NCI-H146 (cell line): ENCODE data around the gene INTS4.
A peak's percentile ranks its signal among the peaks of the same experiment; 100 is the strongest.
"Not testable (repeated sequence)": the region's sequence is repeated elsewhere in the genome, so short reads cannot be mapped to it uniquely, and the experiment has no call there.

Source experiments
- DNase-seq: peaks from one replicate; lab custom pipeline; 2025; lab: John Stamatoyannopoulos, UW

INTS4 gene

DNA sequence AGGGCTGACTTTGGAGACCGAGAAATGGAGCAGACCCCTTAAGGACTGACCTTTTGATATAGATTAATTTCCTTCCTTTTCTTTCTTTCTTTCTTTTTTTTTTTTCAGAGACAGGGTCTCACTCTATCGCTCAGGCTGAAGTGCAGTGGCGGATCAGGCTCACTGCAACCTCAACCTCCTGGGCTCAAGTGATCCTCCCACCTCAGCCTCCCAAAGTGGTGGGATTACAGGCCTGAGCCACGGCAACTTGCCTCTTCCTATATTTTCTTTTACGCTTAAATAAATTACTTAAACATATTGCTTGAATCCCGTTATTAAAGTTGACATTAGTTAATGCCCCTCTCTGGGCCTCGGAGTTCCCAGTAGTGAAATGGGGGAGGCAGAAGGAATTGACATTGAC is 29.0 kb upstream of the INTS4 start:
- DNase-seq: no peak

DNA sequence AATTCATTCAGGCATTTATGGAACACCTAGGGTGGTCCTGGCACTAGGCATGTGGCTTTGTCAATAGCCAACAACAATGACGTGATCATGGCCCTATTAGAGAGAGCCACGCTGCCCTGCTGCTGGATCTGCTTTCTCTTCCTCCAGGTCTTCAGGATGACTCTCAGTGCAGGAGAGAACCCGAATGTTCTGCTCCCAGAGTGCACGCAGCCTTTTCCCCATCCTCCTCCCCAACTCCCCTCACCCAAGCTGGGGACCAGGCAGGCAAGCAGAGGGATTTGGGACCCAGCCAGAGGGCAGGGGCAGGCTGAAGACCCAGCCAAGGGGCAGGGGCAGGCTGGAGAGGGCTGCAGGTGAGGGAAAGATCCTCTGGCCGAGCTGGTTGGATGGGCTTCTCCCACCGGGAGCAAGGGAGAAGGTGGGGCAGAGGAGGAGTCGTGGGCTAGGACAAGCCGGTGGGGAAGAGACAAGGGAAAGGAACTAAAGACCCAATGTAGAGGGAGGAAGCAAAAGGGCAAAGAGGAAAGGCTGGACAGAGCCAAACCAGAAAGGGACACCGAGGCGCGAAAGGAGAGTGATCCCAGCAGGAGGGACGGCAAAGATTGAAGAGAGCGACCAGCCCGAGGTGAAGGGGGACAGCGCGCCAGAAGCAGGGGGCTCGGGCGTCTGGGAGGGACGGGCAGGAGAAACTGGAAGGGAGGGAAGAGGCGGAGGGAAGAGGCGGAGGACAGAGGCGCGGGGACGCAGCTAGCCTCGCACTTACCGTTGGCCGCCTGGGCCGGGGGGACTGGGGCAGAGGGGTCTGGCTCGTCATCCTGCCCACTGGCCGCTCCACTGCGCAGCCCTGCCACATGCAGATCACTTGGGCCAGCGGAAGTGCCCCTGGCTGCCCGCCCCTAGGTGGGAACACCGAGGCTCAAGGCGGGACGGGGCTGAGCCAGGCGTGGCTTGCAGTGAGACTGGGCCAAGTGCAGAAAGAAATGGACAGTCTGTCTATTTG is 28.2 kb upstream of the INTS4 start, which contains the start of gene KCTD14:
Gene KCTD14, minus strand, starts transcription at position 880 of the 1,000 bp plus-strand sequence. Its CDS starts 27 bp downstream, at position 853.
- DNase-seq: peak; percentile 76

DNA sequence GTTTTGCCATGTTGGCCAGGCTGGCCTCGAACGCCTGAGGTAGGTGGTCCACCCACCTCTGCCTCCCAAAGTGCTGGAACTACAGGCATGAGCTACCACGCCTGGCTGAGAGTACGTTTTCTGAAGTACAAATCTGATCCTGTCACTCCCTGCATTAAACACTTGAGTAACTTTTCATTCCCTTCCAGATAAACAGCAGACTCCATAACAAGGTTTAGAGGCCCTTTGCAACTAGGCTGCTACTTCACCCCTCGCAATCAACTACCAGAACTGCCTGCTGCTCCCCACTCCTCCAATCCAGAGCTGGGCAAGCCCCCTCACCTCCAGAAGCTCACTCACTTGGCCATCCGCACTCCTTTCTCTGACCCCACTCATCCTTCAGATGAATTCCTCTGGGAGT is 27.1 kb upstream of the INTS4 start:
- no peak for DNase-seq

DNA sequence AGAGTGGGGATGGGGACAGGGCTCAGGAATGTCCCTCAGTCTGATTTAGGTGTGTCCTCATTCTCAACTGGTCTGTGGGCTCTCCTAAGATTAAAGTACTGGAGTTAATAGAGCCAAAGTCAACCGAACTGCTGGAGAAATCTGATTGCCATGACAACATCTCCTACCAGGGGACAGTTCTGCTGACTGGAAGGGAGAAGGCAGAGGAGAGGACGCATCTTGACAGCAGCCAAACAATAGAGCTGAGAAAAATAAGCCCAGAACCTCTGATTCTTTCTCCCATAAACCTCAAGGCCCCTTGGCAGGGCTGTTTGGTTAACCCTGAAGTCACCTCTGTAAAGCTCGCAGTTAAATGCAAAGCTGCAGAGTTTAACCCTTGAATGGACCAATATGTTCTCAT is 25.8 kb upstream of the INTS4 start:
- no peak for DNase-seq

DNA sequence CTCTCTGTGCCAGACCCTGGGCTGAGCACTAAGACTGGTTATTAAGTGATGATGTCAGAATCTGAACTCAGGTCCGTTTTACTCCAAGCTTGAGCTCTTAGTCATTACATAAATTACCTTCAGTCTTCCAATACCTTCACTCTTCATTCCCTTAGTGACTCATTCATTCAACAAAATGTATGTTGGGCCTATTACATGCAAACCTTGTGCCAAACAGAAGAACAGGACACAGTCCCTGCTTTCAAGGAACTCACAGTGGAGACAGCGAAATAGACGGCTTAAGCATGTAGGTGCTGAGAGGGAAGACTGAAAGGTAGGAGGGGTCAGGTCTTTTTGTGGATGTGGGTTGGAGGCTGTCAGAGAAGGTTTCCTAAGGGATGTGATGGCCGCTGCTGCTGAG is 25.3 kb upstream of the INTS4 start:
- no peak for DNase-seq

DNA sequence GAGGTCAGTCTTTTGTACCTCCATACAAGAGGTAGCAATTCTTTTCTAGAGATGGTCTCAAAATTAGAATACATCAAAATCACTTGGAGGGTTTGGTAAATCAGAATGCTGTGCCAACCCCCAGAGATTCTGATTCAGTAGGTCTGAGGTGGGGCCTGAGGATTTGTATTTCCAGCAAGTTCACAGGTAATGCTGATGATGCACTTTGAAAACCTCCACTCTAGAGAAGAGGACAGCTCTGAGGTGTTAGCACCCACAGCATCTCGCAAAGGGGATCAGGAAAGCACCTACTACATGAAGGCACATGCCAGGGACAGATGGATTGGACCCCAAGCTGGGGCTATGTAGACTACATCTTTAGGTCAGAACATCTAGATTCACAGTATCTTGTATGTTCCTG is 21.4 kb upstream of the INTS4 start:
- DNase-seq: no peak

DNA sequence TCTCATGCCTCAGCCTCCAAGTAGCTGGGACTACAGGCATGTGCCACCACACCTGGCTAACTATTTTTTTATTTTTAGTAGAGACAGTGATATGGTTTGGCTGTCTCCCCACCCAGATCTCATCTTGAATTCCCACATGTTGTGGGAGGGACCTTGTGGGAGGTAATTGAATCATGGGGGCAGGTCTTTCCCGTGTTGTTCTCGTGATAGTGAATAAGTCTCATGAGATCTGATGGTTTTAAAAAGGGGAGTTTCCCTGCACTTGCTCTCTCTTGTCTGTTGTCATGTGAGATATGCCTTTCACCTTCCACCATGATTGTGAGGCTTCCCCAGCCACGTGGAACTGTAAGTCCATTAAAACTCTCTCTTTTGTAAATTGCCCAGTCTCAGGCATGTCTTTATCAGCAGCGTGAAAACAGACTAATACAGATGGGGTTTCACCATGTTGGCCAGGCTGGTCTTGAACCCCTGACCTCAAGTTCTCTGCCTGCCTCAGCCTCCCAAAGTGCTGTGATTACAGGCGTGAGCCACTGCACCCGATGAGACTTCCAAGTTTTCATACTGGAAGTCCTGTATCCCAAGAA is 20.6 kb upstream of the INTS4 start:
- not testable (repeated sequence) for DNase-seq

DNA sequence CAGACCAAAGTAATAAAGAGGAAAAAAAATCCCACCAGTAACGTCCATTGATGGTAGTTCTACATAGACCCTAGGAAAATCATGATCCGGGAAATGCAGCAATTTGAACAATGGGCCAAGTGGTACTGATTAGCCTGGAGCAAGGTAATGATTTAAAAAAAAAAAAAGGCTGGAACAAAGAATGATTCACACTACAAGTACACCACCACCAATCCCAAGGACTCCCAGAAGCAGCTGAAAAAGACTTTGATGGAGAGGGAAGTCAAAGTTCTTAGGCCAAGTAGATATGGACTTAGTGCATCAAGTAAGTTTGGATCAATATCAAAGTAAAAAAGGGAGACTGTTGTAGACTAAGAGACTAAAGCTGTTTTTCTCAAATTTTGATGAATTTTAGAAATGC is 16.8 kb upstream of the INTS4 start:
- DNase-seq: no peak

DNA sequence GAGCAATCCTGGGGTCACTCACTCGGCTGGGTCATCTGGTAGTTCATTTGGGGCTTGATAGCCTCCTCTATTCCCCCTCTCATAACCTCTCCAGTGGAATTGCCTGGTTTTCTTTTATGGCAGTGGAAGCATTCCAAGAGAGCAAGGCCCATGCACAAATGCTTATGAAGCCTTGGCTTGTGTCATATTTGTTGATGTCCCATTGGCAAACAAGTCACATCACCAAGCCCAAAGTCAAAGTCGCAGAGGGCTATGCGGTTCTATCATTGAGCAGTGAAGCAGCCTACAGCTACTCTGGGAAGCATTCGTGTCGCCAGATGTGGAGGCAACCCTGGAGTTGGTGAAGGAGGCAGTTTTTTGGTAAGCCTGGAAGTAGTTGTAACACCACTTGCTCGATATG is 16.3 kb upstream of the INTS4 start:
- DNase-seq: no peak

DNA sequence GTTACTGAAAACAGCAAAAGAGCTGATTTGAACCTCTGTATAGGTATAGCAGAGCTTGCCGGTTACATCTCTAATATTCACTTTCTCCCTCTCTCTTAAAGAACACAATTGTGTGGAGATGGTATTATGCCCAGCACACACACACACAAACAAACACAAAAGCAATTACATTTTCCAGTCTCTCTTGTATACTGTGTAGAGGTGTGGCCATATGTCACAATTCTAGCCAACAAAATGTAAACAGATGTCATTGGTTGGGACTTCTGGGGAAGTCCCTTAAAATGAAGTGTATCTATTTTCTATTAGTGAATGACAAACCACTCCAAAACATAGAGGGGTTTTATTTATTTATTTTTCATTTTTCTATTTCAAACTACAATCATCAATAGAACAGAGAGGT is 15.8 kb upstream of the INTS4 start:
- DNase-seq: no peak

DNA sequence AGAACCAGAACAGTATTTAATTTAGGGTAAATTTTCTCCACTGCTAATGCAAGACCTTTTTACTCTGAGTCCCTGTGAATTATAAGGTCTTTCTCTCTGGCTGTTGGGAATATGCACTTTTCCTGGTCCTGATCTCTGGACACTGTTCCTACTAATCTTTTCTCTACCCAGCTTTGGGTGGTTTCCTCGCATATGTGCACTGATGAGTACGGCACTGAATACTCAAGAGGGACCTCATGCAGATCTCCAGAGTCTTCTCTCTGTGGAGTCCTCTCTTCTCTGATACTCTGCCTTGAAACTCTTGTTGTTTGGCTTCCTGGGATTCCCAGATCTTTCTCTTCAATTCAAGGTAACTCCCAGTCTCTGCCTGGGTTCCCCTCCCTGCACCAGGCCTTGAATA is 14.6 kb upstream of the INTS4 start:
- DNase-seq: no peak

DNA sequence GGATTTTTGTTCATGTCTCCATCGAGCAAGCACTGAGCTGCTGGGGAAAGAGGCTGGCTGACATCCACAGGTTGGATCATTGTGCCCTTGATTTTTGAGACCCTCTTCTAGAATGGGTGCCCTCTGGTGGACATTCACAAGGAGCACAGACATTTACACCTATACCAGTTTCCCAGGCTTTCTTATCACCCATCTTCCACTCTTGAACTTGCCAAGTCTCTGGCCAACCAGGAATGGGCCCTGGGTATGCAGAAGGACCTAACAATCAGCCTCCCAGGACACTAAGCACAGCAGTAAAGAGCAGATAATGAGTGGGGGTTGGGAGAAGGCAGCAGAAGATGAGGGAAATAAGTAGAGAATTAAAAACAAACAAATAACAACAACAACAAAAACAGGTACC is 5.7 kb upstream of the INTS4 start:
- DNase-seq: peak; percentile 85

DNA sequence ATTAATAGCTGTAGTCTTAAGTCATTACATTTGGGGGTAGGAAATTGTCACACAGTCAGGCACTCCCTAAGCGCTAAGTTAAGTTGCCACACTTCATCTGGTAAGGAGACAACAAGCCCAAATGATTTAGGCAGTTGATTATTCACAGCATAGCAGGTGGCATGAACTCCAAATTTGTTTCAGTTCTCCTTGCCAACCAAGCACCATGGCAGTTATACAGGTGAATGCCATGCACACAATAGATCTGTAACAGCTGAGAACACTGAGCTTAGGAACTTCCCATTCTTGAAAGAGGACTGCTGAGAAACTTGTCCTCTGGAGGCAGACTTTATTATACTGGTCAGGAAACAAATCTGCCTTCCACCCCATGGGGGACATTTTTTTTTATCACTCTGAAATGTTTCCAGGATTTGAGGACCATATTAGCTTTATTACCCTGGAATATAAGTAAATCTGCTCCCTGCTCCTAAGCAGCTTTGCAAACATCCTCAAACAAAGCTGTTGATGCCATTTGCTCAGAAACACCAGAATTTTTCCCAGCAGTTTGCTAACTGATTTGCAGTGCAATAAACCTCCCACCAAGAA is 5.1 kb upstream of the INTS4 start:
- no peak for DNase-seq

DNA sequence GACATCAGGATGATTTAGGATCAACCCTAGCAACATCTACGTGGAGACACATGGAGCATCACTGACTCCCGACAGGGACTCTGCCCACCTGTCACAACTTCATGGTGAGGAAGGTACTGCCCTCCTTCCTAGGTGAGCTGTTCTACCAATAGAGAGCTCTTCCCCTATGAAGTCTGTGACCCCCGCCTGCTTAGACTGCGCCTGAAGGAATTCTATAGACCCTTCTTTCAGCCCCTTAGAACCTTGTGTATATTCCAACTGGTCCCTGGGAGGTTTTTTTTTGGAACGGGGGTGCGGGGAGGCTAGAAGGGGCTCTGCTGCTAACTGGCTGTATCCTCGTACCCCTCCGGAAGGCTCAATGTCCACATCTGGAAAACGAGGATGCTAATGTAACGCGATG is 566 bp downstream of the INTS4 start:
- peak; percentile 5 for DNase-seq

DNA sequence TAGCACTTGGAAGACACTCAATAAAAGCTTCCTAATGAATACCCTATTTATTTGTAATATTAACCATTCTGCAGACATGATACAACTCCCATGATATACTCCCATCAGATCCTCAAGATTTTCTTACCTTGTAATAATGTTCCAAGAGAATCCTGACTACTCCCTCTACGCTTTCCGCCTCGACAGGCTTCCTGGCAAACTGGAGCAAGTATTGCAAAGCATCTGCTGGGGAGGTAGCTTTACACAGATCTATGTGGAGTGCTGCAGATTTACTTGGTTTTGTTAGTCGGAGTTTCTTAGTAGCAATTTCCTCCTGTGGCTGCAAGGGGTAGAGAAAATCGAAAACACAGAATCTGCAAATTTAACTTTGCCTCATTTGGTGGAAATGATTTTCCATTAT is 3.5 kb downstream of the INTS4 start:
- no peak for DNase-seq

DNA sequence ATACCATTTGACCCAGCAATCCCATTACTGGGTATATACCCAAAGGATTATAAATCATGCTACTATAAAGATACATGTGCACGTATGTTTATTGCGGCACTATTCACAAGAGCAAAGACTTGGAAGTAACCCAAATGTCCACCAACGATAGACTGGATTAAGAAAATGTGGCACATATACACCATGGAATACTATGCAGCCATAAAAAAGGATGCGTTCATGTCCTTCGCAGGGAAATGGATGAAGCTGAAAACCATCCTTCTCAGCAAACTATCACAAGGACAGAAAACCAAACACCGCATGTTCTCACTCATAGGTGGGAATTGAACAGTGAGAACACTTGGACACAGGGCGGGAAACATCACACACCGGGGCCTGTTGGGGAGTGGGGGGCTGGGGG is 8.0 kb downstream of the INTS4 start:
- DNase-seq: not testable (repeated sequence)

DNA sequence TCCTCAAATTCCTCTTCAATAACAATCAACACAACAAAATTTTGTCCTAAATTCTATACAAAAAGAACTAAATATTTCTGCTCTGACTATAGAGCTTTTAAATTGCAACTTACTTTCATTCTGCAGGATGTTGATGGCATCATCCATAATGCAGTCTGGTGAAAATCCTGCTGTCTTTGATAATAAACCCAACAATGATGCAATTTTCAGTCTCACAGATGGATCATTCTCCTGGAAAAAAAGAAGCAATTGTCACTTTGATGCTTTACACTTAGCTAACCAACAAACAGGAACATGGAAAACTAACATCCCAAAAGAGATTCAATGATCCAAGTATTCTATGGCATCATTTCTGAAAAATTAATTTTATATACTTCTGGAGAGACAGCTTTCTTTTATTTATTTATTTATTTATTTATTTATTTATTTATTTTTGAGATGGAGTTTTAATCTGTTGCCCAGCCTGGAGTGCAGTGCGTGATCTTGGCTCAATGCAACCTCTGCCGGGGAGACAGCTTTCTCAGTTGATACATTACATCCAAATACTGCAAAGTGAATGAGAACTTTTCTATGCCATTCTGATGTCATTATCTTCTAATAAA is 13.0 kb downstream of the INTS4 start:
- no peak for DNase-seq

DNA sequence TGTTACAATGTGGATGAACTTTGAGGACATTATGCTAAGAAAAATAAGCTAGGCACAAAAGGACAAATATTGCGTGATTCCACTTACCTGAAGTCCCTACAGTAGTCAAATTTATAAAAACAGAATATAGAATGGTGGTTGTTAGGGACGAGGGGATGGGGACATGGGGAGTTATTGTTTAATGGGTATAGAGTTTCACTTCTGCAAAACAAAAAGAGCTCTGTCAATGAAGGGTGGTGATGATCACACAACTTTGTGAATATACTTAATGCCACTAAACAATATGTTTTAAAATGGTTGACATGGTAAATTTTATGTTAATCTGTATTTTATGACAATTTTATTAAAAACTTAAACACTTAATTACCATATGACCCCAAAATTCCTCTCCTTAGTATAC is 26.1 kb downstream of the INTS4 start:
- DNase-seq: no peak

DNA sequence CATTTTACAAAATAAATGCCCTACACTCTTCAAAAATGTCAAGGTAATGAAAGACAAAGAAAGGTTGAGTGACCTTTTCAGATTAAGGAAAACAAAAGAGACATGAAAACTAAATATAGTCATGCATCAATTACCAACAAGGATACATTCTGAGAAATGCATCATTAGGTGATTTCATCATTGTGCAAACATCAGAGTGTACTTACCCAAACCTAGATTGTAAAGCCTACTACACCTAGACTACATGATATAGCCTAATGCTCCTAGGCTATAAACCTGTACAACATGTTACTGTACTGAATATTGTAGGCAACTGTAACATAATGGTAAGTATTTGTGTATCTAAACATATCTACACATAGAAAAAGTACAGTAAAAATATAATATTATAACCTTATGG is 26.7 kb downstream of the INTS4 start:
- DNase-seq: no peak

DNA sequence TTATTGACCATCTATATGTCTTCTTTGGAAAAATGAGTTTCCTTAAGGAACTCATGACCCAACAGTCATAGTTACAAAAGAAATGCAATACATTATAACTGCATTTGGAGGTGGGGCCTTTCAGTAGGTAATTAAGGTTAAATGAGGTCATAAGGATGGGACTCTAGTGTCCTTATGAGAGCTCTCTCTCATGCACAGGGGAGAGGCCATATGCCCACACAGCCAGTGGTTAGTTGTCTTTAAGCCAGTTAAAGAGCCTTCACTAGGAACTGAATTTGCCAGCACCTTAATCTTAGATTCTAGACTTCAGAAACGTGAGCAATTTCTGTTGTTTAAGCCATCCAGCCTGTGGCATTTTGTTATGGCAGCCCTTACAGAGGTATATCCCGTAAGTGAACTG is 27.3 kb downstream of the INTS4 start:
- no peak for DNase-seq

DNA sequence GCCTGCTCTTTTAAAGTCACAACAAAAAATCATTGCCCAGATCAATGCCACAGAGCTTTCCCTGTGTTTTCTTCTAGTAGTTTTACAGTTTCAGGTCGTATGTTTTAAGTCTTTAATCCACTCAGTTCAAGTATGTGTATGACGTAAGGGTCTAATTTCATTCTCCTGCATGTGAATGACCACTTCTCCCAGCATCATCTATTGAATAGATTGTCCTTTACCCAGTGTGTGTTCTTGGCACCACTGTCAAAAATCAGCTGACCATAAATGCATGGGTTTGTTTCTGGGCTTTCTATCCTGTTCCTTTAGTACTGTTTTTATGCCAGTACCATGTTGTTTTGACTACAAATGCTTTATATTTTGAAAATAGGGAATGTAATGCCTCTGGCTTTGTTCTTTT is 28.1 kb downstream of the INTS4 start:
- no peak for DNase-seq

DNA sequence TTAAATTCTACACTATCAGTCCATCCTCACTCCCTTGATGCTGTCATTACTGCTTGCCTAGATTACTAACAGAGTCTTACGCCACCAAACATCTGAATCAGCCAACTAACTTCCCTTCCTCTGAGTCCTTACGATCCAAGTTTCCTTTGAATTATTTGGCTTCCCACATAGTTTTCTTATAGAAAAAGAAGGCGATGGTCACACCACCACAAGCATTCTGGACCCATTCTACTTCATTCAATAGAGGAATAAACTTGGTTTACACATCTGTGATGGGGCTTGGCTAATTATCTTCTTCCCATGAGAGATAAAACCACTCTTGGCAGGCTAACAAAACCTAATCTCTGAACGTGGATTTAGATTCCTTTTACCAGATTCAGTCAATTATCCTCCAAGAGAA is 35.0 kb downstream of the INTS4 start:
- DNase-seq: no peak
